NB4 (cell line): Measurements from ENCODE around the gene FBXO46.

Experiments
- POLR2A ChIP-seq: IDR thresholded peaks from 2 replicates; pipeline ENCODE4 v1.6.1; 2011; ENCODE audit warnings: mild to moderate bottlenecking; ENCODE audit not compliant: insufficient read length; ENCODE audit errors: extremely low read depth
- TF ChIP-seq, protein P1 (sequence below): IDR thresholded peaks from one replicate; pipeline ENCODE4 v1.5.1; 2012; ENCODE audit warnings: low read depth, low read length

DNA sequence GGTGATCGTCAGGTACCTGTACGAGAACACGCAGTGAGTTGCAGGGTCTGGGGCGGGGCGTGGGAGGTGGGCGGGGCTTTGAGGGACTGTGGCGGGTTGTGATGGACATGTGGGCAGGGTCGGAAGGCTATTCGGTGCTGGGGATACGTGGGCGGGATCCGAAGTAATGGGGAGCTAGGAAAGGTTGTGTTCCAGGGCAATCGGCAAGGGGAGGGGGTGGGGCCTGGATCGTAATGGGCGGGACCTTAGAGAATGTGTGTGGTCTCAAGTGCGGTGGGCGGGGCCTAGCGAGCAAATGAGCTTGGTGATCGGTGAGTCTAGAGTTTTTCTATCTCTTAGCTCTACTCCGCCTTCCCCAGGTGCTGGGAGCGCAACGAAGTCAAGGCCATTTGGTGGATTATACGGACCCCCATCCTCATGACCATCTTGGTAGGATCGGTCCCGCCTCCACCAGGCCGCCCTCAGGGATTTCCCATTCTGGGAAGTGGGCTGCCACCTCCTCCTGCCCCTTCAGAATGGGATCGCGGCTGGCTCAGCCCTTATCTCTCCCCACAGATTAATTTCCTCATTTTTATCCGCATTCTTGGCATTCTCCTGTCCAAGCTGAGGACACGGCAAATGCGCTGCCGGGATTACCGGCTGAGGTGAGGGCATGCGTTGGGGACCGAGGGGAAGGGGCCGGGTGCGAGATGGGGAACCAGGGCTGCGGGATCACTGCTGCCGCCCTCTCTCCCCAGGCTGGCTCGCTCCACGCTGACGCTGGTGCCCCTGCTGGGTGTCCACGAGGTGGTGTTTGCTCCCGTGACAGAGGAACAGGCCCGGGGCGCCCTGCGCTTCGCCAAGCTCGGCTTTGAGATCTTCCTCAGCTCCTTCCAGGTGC is 53.1 kb downstream of the FBXO46 start:
- TF ChIP-seq POLR2A: no peak
- TF ChIP-seq, protein P1, sequence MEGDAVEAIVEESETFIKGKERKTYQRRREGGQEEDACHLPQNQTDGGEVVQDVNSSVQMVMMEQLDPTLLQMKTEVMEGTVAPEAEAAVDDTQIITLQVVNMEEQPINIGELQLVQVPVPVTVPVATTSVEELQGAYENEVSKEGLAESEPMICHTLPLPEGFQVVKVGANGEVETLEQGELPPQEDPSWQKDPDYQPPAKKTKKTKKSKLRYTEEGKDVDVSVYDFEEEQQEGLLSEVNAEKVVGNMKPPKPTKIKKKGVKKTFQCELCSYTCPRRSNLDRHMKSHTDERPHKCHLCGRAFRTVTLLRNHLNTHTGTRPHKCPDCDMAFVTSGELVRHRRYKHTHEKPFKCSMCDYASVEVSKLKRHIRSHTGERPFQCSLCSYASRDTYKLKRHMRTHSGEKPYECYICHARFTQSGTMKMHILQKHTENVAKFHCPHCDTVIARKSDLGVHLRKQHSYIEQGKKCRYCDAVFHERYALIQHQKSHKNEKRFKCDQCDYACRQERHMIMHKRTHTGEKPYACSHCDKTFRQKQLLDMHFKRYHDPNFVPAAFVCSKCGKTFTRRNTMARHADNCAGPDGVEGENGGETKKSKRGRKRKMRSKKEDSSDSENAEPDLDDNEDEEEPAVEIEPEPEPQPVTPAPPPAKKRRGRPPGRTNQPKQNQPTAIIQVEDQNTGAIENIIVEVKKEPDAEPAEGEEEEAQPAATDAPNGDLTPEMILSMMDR: no peak
